HG02798 (cell line): ENCODE data around the gene RNF214.
"Not testable (repeated sequence)": the region's sequence is repeated elsewhere in the genome, so short reads cannot be mapped to it uniquely, and the experiment has no call there.

Experiments
- ATAC-seq: cut with Tn5 transposase; IDR thresholded peaks from one replicate; pipeline ENCODE4 v1.9.1; 2021; ENCODE audit warnings: mild to moderate bottlenecking; ENCODE audit not compliant: unreplicated experiment, poor library complexity

The RNF214 gene

GRCh38 chr11:117197516-117198456 is 34.7 kb upstream of the RNF214 start:
- no peak for ATAC-seq

GRCh38 chr11:117198613-117199012 is 33.9 kb upstream of the RNF214 start:
- no peak for ATAC-seq

- no peak for ATAC-seq
These were observed 33.2 kb upstream of the RNF214 start, which contains the start of gene TAGLN for GRCh38 chr11:117199053-117199915. Gene TAGLN (plus strand): TSS chr11:117199370. CDS start chr11:117203014, 3,644 bp downstream.

DNA sequence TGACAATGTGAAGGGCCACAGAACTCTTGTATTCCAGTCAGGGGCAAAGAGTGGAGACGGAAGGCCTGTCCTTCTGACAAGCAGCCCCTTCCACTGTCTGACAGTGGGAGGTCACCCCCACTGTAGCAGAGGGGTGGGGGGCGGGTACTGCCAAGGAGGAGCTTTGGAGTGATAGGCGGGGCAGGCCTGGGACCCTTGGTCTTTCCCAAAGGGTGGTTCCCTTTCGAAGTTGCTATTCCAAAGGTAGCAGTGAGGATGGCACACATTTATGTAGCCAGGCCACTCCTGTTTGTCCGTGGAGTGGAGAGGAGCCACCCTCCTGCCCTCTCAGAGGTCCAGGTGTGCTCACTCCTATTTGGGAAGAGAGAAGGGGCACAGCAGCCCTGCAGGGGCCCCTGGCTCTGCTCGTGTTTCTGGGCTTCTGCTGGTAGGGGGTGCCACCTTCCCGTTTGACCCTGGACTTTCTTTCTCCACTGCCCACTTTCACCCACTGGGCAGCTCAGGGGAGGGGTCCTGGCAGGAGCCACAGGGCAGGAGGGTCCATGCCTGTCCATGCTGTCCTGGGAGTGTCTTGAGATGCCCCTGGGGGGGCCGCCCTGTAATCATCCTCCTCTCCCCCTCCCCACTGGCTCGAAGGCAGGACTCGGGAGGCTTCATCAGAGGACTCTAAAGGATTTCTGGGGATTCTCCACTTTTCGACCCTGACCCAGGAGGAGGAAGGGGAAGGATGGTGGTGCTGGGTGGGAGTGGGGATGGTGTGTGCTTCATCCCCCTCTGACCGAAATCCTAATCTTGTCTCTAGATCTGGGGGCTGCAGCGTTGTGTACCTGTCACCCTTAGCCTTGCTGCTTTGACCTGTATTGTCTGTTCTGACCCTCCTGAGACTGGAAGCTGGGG is 32.3 kb upstream of the RNF214 start:
- ATAC-seq: no peak

DNA sequence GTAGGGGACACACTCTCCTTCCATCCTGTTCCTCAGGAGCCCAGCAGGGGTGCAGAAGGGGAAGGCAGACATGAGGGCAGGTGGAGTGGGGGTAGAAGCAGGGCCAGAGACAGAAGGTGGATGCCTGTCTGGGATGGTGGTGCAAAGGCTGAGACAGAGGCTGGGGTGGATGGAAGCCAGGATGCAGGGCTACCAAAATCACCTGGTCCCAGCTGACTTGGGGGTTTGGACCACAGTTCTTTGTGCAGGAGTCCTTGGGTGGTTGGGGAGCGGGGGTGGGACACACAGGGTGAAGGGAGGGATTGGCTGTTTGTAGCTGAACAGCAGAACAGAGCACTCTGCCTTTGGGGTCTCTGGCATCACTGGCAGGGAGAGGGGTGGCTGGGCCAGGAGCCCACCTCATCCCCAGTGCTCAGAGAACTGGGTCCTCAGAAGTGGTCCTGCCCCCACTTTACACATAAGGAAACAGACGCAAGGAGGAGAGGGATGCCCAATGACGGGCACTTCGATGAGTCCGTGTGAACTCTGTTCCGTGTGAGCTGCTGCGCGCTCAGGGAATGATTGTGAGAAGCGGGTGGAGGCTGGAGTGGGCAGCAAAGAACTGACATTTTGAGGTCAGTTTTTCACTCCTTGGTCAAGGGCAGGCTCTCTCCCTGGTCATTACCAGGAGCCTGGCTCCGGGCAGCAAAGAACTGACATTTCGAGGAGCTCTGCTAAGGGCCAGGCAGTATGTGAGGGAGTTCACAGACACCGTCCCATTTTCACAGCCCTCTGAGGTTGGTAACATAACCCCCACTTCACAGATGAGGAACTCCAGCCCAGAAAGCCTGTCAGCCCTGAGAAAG is 31.4 kb upstream of the RNF214 start:
- no peak for ATAC-seq

DNA sequence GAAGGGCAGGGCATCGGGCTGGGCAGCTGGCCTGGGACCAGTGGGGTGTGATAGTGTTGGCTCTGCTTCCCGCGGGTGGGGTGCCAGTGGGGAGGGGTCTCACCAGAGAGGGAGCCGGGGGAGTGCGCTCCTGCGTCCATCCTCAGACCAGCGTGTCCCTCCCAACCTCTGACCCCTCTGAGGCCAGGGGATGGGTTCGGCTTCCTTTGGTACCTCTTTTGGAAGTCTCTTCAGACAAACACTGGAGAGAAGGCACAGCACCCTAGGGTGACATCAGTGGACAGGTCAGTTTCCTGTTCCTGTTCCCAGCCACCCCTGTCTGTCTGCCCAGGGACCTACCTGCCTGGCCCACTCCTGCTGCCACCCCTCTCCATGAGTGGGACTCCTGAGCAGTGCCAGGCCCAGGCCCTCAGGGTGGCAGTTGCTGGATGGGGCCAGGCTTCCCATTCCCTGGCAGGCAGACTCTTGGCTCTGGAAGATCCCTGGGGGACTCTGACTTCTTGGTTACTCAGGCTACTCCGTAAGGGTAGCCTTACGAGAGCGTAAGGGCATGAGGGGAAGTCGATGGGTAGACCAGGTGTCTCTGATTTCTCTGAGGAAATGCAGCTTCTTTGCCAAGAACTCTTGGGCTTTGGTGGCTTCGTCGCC is 30.7 kb upstream of the RNF214 start:
- no peak for ATAC-seq

GRCh38 chr11:117202386-117203068 is 29.9 kb upstream of the RNF214 start:
- no peak for ATAC-seq

DNA sequence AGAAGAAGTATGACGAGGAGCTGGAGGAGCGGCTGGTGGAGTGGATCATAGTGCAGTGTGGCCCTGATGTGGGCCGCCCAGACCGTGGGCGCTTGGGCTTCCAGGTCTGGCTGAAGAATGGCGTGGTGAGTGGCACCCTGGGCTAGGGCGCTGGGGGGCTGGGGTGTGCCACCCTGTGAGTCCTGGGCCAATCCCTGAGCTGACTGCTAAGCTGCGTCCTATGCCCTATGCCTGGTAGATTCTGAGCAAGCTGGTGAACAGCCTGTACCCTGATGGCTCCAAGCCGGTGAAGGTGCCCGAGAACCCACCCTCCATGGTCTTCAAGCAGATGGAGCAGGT is 29.4 kb upstream of the RNF214 start:
- no peak for ATAC-seq

DNA sequence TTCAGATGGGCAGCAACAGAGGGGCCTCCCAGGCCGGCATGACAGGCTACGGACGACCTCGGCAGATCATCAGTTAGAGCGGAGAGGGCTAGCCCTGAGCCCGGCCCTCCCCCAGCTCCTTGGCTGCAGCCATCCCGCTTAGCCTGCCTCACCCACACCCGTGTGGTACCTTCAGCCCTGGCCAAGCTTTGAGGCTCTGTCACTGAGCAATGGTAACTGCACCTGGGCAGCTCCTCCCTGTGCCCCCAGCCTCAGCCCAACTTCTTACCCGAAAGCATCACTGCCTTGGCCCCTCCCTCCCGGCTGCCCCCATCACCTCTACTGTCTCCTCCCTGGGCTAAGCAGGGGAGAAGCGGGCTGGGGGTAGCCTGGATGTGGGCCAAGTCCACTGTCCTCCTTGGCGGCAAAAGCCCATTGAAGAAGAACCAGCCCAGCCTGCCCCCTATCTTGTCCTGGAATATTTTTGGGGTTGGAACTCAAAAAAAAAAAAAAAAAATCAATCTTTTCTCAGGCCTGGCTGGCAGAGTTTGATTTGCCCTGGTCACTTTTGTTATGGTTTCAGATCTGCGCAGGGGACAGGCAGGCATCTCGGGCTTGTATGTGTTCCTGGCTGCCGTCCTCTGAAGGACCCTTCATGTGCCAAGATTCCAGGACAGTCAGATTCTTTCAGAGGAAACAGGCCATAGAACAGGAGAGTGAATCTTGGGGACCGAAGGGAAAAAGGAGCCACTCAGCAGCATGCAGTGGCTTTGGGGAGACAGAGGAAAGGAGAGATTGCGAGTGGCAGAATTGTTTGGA is 28.0 kb upstream of the RNF214 start:
- ATAC-seq: no peak

GRCh38 chr11:117205211-117205818 is 27.2 kb upstream of the RNF214 start:
- ATAC-seq: no peak

DNA sequence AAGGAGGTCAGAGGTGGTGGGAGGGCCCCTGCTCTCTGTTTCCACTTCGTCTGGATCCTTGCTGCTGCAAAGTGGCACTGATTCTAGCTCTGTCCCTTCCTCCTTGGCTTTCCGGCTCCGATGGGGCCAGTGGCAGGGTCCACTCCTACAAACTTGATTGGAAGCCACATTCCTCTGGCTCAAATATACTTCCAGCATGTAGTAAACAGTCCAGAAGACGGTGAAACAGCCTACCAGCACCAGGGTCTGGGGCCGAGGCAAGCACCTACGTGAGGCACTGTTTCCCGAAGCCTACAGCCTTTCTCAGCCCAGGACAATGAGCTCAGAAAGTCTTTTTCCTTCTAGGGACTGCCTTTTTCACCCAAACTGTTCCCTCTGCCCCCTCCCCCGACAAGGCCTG is 26.4 kb upstream of the RNF214 start:
- not testable (repeated sequence) for ATAC-seq

DNA sequence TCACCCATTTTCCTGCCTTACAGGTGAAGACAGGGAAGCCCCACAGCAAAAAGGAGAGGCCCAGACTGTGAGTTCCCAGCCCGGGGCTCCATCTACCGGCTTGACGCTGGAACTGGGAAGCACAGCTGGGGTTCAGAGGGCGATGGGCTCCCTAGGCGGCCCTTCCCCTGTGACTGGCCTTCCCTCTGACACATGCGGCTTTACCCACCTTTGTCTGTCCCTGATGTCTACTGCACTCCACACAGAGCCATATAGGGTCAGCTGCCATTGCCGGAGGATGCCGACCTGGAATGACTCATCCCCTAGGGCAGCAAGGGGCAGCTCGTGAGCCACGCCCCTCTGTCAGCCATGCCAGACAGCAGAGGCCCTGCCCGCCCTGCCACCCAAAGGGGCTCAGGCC is 25.6 kb upstream of the RNF214 start:
- not testable (repeated sequence) for ATAC-seq

DNA sequence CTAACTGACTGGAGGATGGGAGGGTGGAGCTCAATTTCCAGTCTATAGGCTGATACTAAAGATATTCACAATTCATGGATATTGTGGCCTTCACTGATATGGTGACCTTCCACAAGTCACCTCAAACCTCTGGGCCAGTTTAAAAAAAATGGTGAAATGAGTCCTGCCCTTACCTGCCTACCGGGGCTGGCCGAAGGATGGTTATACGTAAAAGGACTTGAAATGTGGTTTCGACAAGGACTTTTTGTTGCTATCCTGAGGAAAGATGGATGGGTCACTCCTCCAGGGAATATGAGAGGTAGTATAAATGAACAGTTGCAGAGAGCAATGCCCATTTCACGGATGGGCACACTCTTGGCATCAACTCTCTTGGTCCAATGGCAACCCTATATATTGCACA is 25.0 kb upstream of the RNF214 start:
- not testable (repeated sequence) for ATAC-seq

GRCh38 chr11:117208710-117209109 is 23.8 kb upstream of the RNF214 start:
- ATAC-seq: not testable (repeated sequence)

DNA sequence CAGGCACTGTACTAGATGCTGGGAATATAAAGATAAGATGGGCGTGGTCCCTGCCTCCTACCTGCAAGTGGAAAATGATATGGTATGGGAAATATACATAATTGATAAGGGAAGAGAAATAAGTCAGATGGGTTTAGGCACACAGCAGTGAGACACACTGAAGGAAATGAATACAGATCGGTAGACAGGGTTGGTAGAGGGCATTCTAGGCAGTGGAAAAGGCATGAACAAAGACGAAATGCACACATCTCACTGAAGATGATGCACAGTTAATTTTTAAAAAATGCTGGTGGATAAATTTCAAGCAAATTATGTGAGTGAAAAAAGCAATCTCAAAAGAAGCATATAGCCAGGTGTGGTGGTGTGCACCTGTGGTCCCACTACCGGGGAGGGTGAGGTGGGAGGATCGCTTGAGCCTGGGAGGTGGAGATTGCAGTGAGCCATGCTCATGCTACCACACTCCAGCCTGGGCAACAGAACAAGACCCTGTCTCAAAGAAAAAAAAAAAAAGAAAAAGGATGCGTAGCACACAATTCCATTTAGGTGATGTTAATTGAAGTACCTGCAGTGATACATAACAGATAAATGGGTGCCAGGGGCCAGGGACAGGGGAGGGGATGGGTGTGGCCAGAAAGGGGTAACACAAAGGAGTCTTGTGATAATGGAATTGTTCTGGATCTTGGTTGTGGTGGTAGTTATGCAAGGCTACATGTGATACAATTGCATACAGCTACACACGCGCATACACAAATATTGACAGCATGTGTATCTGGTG is 22.9 kb upstream of the RNF214 start:
- not testable (repeated sequence) for ATAC-seq

DNA sequence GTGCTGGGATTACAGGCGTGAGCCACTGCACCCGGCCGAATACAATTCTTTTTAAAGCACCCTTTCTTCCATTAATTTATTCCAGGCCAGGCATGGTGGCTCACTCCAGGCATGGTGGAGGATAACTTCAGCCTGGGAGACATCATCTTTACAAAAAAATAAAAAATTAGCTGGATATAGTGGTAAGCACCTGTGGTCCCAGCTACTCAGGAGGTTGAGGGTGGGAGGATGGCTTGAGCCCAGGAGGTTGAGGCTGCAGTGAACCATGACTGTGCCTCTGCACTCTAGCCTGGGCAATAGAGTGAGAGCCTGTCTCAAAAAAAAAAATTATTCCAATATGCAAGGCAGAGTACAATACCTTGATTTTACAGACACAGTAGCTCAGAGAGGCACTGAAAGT is 21.9 kb upstream of the RNF214 start:
- ATAC-seq: no peak
